Activated CD4-positive, CD25-positive, alpha-beta regulatory T cell treated with anti-CD3 and anti-CD28 coated beads, Interleukin-2, amount 50 U/mL, for 72 hours (primary cell): ENCODE measurements around the gene ADAMTS9.
A peak's percentile ranks its signal among the peaks of the same experiment; 100 is the strongest.
"Not testable (repeated sequence)": the region's sequence is repeated elsewhere in the genome, so short reads cannot be mapped to it uniquely, and the experiment has no call there.

Experiments
- DNase-seq: peaks from one replicate; pipeline ENCODE4 v3.0.0; 2021

ADAMTS9 gene

GRCh38 chr3:64568895-64569517 lies 118.8 kb downstream of the ADAMTS9 start:
- no peak for DNase-seq

- no peak for DNase-seq
Observed at GRCh38 chr3:64566859-64567258, 120.9 kb downstream of the ADAMTS9 start.

GRCh38 chr3:64563751-64564150 lies 124.0 kb downstream of the ADAMTS9 start:
- DNase-seq, result no peak

- no peak for DNase-seq
Observed at GRCh38 chr3:64561868-64562267, 125.9 kb downstream of the ADAMTS9 start.

- no peak for DNase-seq
Observed at GRCh38 chr3:64561325-64561843, 126.4 kb downstream of the ADAMTS9 start.

GRCh38 chr3:64560791-64561190 lies 127.0 kb downstream of the ADAMTS9 start:
- no peak for DNase-seq

- no peak for DNase-seq
Observed at GRCh38 chr3:64559588-64559987, 128.2 kb downstream of the ADAMTS9 start.

- DNase-seq, result no peak
Observed at GRCh38 chr3:64556046-64556445, 131.8 kb downstream of the ADAMTS9 start.

- DNase-seq, result no peak
Observed at GRCh38 chr3:64555351-64555750, 132.4 kb downstream of the ADAMTS9 start.

- DNase-seq, result no peak
Observed at GRCh38 chr3:64554096-64554920, 133.5 kb downstream of the ADAMTS9 start.

- DNase-seq, result no peak
Observed at GRCh38 chr3:64552966-64553365, 134.8 kb downstream of the ADAMTS9 start.

GRCh38 chr3:64552160-64552559 lies 135.6 kb downstream of the ADAMTS9 start:
- no peak for DNase-seq

GRCh38 chr3:64551697-64552096 lies 136.1 kb downstream of the ADAMTS9 start:
- DNase-seq, result no peak

GRCh38 chr3:64550745-64551144 lies 137.1 kb downstream of the ADAMTS9 start:
- DNase-seq, result no peak

- no peak for DNase-seq
Observed at GRCh38 chr3:64549869-64550268, 137.9 kb downstream of the ADAMTS9 start.

- DNase-seq, result no peak
Observed at GRCh38 chr3:64548200-64548889, 139.5 kb downstream of the ADAMTS9 start.

GRCh38 chr3:64546856-64547255 lies 140.9 kb downstream of the ADAMTS9 start:
- no peak for DNase-seq

GRCh38 chr3:64545239-64545638 lies 142.6 kb downstream of the ADAMTS9 start:
- DNase-seq, result not testable (repeated sequence)

GRCh38 chr3:64541803-64542202 lies 146.0 kb downstream of the ADAMTS9 start:
- no peak for DNase-seq

GRCh38 chr3:64539451-64540196 lies 148.2 kb downstream of the ADAMTS9 start:
- DNase-seq, result no peak

GRCh38 chr3:64536166-64536565 lies 151.6 kb downstream of the ADAMTS9 start:
- DNase-seq, result no peak

GRCh38 chr3:64533617-64534317 lies 154.0 kb downstream of the ADAMTS9 start:
- peak; percentile 31 for DNase-seq
